Mucosa of descending colon (tissue), 3 donors: ENCODE data around the gene GAA. TPM values are rescaled to one million over a fixed set of nuclear protein-coding genes. Genes with fewer than 3 reads are reported as not detected.
A peak's percentile ranks its signal among the peaks of the same experiment; 100 is the strongest.

ENCODE experiments used
- ATAC-seq: fragments of 200-7000 bp; cut with Tn5 transposase; one replicate; pipeline ENCODE4 v1.9.1; 2020; ENCODE audit warnings: mild to moderate bottlenecking, moderate library complexity
- DNase-seq, 3 donors: peaks; one replicate each; pipeline ENCODE4 v3.0.0-alpha.2; 2020
- H3K36me3 ChIP-seq: fragments of 200-600 bp; one replicate; pipeline ENCODE4 v1.8.0; 2021; ENCODE audit warnings: low read depth, mild to moderate bottlenecking
- H3K4me1 ChIP-seq: fragments of 200-600 bp; one replicate; pipeline ENCODE4 v1.8.0; 2021; ENCODE audit warnings: low read depth, mild to moderate bottlenecking
- H3K4me3 ChIP-seq: fragments of 200-600 bp; one replicate; pipeline ENCODE4 v1.8.0; 2021; ENCODE audit warnings: mild to moderate bottlenecking
- H3K9me3 ChIP-seq: fragments of 200-600 bp; one replicate; pipeline ENCODE4 v1.8.0; 2021; ENCODE audit warnings: mild to moderate bottlenecking
- CTCF ChIP-seq: fragments of 200-600 bp; IDR thresholded peaks from one replicate; pipeline ENCODE4 v1.8.0; 2022; ENCODE audit warnings: antibody characterized with exemption, mild to moderate bottlenecking
- intact Hi-C, 2 donors: fragments of 100-400 bp; cut with DNase I in 1 of 2; cut with micrococcal nuclease in 1 of 2; formaldehyde crosslinking; loops; one replicate each; pipeline versions ENCODE4 v1.11.0 to v1.11.1; 2022; cut with DNase I, micrococcal nuclease
- long read RNA-seq, 2 donors: library from polyadenylated mRNA; unstranded; transcript quantifications; one replicate each; pipeline ENCODE4 v2.0.0, GENCODE V29; 2019 to 2021
- total RNA-seq, 3 donors: library from RNA; stranded (reverse); fragmentation: NEBNext Ultra II Directional in 2 of 3; extraction: Animal tissue kit (Norgen Biotek cat#: 25700) in 2 of 3; gene quantifications; one replicate each; pipeline versions ENCODE4 v1.2.1 to v1.2.4, GENCODE V29; 2021 to 2023
- donor health status: DM: no; HTN: no; CAD: no; lungs with moderate emphysema.
- donor health status: DM: no; HTN: no; CAD: no.
- donor health status: DM: no; HTN: yes; CAD: no.

Gene GAA
- 10 to 100 TPM; 23.4 to 50.0 (median 49.3) TPM for total RNA-seq
- long read RNA-seq, donor 1, transcript GAA-201 (20 exons, 3,626 nt), result minor isoform, 5 of 156 reads
- long read RNA-seq, donor 1, transcript GAA-202 (21 exons, 3,549 nt), result major isoform, 36 of 156 reads
- long read RNA-seq, donor 1, partial matches to known transcripts, result 66 of 156 reads
- long read RNA-seq, donor 1, other reads (novel, unspliced or antisense), result 47 of 156 reads
- long read RNA-seq, donor 2, transcript GAA-202 (21 exons, 3,549 nt), result major isoform, 14 of 43 reads
- long read RNA-seq, donor 2, partial matches to known transcripts, result 19 of 43 reads
- long read RNA-seq, donor 2, other reads (novel, unspliced or antisense), result 9 of 43 reads

DNA sequence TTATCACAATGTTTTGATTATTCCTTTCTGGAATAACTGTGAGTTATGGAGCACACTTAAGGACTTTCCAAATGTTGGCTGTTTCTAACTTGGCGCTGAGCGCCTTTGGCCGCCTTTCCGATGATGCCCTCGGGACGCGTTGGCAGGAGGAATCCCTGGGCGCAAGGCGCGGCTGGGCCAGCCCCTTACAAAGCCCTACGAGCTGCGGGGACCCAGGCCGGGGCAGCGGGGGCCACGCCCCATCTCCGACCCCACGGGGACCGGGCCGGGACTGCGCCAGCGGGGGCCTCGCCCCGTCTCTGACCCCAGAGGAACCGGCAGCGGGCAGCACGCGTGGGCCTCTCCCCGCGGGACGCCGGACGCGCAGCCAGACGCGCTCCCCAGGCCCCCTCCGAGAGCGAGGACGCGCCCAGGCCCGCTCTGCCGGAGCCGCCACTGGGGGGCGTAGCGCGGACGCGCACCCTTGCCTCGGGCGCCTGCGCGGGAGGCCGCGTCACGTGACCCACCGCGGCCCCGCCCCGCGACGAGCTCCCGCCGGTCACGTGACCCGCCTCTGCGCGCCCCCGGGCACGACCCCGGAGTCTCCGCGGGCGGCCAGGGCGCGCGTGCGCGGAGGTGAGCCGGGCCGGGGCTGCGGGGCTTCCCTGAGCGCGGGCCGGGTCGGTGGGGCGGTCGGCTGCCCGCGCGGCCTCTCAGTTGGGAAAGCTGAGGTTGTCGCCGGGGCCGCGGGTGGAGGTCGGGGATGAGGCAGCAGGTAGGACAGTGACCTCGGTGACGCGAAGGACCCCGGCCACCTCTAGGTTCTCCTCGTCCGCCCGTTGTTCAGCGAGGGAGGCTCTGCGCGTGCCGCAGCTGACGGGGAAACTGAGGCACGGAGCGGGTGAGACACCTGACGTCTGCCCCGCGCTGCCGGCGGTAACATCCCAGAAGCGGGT is at the start of gene GAA:
GAA (plus strand) TSS at position 571 of the 935 bp plus-strand sequence. CDS start 3,006 bp downstream, outside the sequence.
- DNase-seq (peak; percentile 87 to 93 (median 89)), ATAC-seq (peak; percentile 95)
- TF ChIP-seq CTCF, result peak; percentile 92
- Histone ChIP-seq H3K4me3 (peak within 1 kb of the TSS; percentile 86), H3K36me3 (no peaks in the 10 kb centered on the region), H3K9me3 (no peaks in the 10 kb centered on the region), H3K4me1 (peaks cover 7% of the 10 kb centered on the region)
- intact Hi-C loops, result no loop called here

- ATAC-seq, result no peak
- H3K4me3 ChIP-seq, result no peak overlapping the region
- DNase-seq, result peak in 1 of 3 donors; percentile 20
Measured at GRCh38 chr17:80051681-80052080, 49.7 kb upstream of the GAA start.

GRCh38 chr17:80053102-80053501 is 48.3 kb upstream of the GAA start:
- ATAC-seq (no peak), DNase-seq (peak in 1 of 3 donors; percentile 26)
- intact Hi-C loops, result no loop called here
- Histone ChIP-seq H3K9me3 (no peaks in the 10 kb centered on the region), H3K36me3 (no peaks in the 10 kb centered on the region), H3K4me3 (no peak overlapping the region), H3K4me1 (no peaks in the 10 kb centered on the region)
- TF ChIP-seq CTCF, result no peak

More at GRCh38 chr17:80051681-80052080, 49.7 kb upstream of the GAA start:
- intact Hi-C loops, result no loop called here
- no peaks in the 10 kb centered on the region for H3K4me1 ChIP-seq
- H3K9me3 ChIP-seq, result no peaks in the 10 kb centered on the region
- H3K36me3 ChIP-seq, result no peaks in the 10 kb centered on the region
- TF ChIP-seq CTCF, result no peak

DNA sequence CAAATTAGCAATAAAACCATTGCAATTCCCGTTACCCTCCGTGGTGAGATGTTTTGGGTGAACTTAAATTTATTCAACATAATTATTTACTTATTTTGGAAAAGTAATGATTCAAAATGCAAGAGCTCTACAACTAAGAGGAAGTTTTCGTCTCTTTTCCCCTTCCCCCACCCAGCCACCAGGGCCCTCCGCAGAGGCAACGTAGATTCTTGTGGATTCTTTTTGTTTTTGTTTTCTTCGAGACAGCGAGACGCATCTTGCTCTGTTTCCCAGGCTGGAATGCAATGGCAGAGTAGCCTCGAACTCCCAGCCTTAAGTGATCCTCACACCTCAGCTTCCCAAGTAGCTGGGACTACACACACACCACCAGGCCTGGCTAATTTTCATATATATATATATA is 45.8 kb upstream of the GAA start:
- H3K4me3 ChIP-seq, result no peak overlapping the region
- TF ChIP-seq CTCF, result no peak
- no peaks in the 10 kb centered on the region for H3K4me1 ChIP-seq
- intact Hi-C loops, result no loop called here
- DNase-seq (no peak), ATAC-seq (no peak)
- no peaks in the 10 kb centered on the region for H3K36me3 ChIP-seq
- H3K9me3 ChIP-seq, result no peaks in the 10 kb centered on the region

DNA sequence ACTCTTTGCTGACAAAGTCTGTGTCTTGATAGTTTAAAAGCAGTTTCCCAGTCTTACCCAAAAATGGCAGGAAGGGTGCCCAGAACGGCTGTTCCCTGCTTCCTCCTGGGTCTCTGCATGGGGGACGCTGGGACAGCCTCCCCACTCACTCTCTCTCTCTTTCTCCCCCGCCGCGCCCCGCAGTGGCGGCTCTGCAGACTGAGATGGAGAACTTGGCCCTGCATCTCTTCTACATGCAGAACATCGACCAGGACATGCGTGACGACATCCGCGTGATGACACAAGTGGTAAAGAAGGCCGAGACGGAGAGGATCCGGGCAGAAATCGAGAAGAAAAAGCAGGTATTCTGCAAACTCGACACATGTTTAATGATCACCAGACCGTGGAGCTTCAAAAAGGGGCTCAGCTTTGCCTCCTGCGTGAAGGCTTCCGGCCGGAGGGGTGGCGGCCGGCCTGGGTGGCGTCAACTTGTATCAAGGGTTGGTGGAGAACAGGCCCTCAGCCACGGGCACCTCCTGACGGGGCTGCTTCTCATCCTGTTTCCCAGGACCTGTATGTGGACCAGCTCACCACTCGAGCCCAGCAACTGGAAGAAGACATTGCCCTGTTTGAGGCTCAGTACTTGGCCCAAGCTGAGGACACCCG is 42.9 kb upstream of the GAA start:
- DNase-seq, result no peak
- H3K4me3 ChIP-seq, result no peak overlapping the region
- no peak for TF ChIP-seq CTCF
- no peak for ATAC-seq
- intact Hi-C loops, result no loop called here
- no peaks in the 10 kb centered on the region for H3K36me3 ChIP-seq
- no peaks in the 10 kb centered on the region for H3K9me3 ChIP-seq
- H3K4me1 ChIP-seq, result no peaks in the 10 kb centered on the region
